ENCODE measurements around the gene STARD9.
"Not testable (repeated sequence)": the region's sequence is repeated elsewhere in the genome, so short reads cannot be mapped to it uniquely, and the experiment has no call there.

The STARD9 gene

DNA sequence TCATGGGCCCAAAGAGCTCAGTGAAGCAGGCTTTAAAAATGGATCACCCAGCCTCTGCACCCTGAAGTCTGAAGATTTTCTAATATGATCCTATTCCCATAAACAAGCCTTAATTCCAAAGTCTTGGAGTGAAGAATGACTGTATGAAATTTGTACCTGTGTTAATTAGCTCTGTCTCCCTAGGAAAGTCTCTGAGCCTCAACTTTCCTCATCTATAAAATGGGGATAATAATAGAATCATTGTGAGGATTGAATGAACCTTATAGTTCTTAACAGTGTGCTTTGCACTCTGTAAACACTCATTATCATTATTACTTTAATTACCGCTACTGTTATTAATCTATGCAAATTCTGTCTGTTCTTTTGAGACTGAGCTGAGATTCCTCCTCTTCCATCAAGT lies 99.6 kb downstream of the STARD9 start:
- Mint-ChIP-seq H3K4me1 (no peaks in the 10 kb centered on the region), H3K27ac (no peak overlapping the region), H3K9me3 (no peaks in the 10 kb centered on the region), H3K27me3 (ENCODE audit: low read depth) (no peaks in the 10 kb centered on the region), H3K4me3 (no peak overlapping the region), H3K36me3 (ENCODE audit: low read depth) (peaks cover 17% of the 10 kb centered on the region)
- no peak for TF ChIP-seq CTCF (IDR thresholded peaks at IDR 0.05; ENCODE audit: unreplicated experiment in 3 of 3)

DNA sequence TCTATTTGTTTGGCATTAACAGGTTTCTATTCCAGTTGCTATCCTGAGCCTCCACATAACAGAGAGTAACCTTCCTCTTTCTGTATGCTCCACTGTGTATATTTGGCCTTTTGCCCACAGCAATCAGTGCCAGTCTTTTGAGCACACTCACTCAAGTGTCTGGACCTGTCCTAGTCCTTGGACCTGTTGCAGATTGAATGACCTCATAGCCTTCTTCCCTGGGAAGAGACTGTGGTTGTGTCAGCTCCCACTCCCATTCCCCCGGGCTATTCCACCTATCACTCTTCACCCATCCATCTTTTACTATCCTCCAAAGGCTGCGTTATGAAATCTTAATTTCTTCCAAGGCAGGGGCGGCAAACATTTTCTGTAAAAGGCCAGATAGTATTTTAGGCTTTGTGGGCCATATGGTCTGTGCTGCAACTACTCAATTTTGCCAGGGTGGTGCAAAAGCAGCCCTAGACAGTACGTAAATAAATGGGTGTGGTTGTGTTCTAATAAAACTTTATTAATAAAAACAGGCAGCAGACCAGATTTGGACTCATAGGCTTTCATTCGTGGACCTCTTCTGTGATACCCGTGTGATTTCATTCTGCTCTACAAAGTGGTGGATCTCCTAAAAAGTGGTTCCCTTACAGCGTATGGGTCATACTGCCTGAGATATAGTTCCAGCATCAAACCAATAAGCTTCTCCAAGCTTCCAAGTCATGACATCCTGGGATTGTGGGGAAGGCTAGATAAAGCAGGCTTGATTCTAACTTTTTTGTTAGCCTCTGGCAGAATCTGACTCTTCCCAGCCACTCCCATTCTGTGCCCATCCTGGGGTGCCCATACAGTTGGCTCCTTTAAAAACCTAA lies 104.1 kb downstream of the STARD9 start:
- no peak for TF ChIP-seq CTCF (IDR thresholded peaks at IDR 0.05; ENCODE audit: unreplicated experiment in 3 of 3)
- no peak overlapping the region for H3K4me3 Mint-ChIP-seq
- H3K36me3 Mint-ChIP-seq (ENCODE audit: low read depth): peaks cover 39% of the 10 kb centered on the region
- no peaks in the 10 kb centered on the region for H3K4me1 Mint-ChIP-seq
- H3K27ac Mint-ChIP-seq: no peak overlapping the region
- no peaks in the 10 kb centered on the region for H3K27me3 Mint-ChIP-seq (ENCODE audit: low read depth)
- no peaks in the 10 kb centered on the region for H3K9me3 Mint-ChIP-seq

- H3K27me3 Mint-ChIP-seq (ENCODE audit: low read depth); H3K4me1 Mint-ChIP-seq: not testable (repeated sequence)
These were observed 104.7 kb downstream of the STARD9 start for GRCh38 chr15:42680142-42680482.

DNA sequence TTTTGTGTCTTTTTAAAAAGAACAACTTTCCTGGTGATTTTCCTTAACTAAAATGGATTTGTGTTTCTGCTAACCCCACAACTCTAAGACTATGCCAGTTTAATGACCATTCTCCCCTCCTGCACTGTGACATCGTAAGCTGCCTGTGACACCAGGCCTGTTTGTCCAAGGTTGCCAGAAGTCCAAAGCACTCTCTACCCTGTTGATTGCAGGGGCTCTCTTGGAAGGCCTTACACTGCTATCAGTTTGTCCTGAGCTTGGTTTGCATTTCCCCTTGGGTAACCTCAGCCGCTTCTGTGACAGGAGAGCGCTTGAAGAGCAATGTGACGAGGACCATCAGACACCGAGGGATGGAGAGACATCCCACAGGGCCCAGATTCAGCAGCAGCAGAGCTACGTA lies 105.7 kb downstream of the STARD9 start:
- Mint-ChIP-seq H3K27me3 (ENCODE audit: low read depth) (no peaks in the 10 kb centered on the region), H3K4me3 (no peak overlapping the region), H3K4me1 (no peaks in the 10 kb centered on the region), H3K9me3 (no peaks in the 10 kb centered on the region), H3K36me3 (ENCODE audit: low read depth) (peaks cover 42% of the 10 kb centered on the region), H3K27ac (no peak overlapping the region)
- TF ChIP-seq CTCF (IDR thresholded peaks at IDR 0.05; ENCODE audit: unreplicated experiment in 3 of 3): no peak

More at GRCh38 chr15:42680142-42680482, 104.7 kb downstream of the STARD9 start:
- not testable (repeated sequence) for H3K9me3 Mint-ChIP-seq, H3K27ac Mint-ChIP-seq, H3K4me3 Mint-ChIP-seq
- peaks cover 44% of the 10 kb centered on the region for H3K36me3 Mint-ChIP-seq (ENCODE audit: low read depth)

- Mint-ChIP-seq H3K9me3 (no peaks in the 10 kb centered on the region), H3K4me3 (no peak overlapping the region), H3K27me3 (ENCODE audit: low read depth) (no peaks in the 10 kb centered on the region), H3K4me1 (no peaks in the 10 kb centered on the region), H3K27ac (no peak overlapping the region), H3K36me3 (ENCODE audit: low read depth) (peaks cover 47% of the 10 kb centered on the region)
- TF ChIP-seq CTCF (IDR thresholded peaks at IDR 0.05; ENCODE audit: unreplicated experiment in 3 of 3): no peak
These were observed 110.9 kb downstream of the STARD9 start for GRCh38 chr15:42686281-42686680.

DNA sequence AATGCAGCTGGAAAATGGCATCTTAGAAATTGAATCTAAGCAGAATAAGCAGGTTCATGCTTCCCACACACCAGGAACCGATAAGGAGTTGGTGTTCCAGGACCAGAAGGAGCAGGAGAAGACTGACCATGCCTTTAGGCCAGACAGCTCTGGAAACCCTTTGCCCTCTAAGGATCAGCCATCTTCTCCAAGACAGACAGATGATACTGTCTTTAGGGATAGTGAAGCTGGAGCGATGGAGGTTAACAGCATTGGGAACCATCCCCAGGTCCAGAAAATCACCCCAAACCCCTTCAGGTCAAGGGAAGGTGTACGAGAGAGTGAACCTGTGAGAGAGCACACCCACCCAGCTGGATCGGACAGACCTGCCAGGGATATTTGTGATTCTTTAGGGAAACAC lies 112.3 kb downstream of the STARD9 start:
- no peak for TF ChIP-seq CTCF (IDR thresholded peaks at IDR 0.05; ENCODE audit: unreplicated experiment in 3 of 3)
- H3K4me1 Mint-ChIP-seq: no peaks in the 10 kb centered on the region
- H3K27ac Mint-ChIP-seq: no peak overlapping the region
- H3K27me3 Mint-ChIP-seq (ENCODE audit: low read depth): no peaks in the 10 kb centered on the region
- peaks cover 37% of the 10 kb centered on the region for H3K36me3 Mint-ChIP-seq (ENCODE audit: low read depth)
- H3K4me3 Mint-ChIP-seq: no peak overlapping the region
- no peaks in the 10 kb centered on the region for H3K9me3 Mint-ChIP-seq
